Mucosa of rectum (tissue), 2 donors: ENCODE results near the gene FRMD4A.

Experiments
- H3K27ac ChIP-seq, 2 donors: one replicate each; pipeline ENCODE4 v1.7.0; 2013; ENCODE audit warnings: inconsistent platforms in 2 of 2, low read depth in 2 of 2, low read length in 2 of 2
- H3K27me3 ChIP-seq, 2 donors: one replicate each; pipeline ENCODE4 v1.7.0; 2013; ENCODE audit warnings: low read length in 2 of 2; ENCODE audit not compliant: control insufficient read depth in 2 of 2, insufficient read depth in 2 of 2
- H3K36me3 ChIP-seq, 2 donors: one replicate each; pipeline ENCODE4 v1.7.0; 2013; ENCODE audit warnings: low read length in 2 of 2; ENCODE audit not compliant: control insufficient read depth in 2 of 2, insufficient read depth in 2 of 2
- H3K4me1 ChIP-seq, 2 donors: one replicate each; pipeline ENCODE4 v1.7.0; 2013; ENCODE audit warnings: low read length in 2 of 2, mild to moderate bottlenecking in 1 of 2; ENCODE audit not compliant: control insufficient read depth in 2 of 2, insufficient read depth in 2 of 2
- H3K4me3 ChIP-seq, 2 donors: one replicate each; pipeline ENCODE4 v1.7.0; 2013; ENCODE audit warnings: low read length in 2 of 2
- H3K9ac ChIP-seq, 2 donors: one replicate each; pipeline ENCODE4 v1.7.0; 2013; ENCODE audit warnings: low read length in 2 of 2, low read depth in 1 of 2, mild to moderate bottlenecking in 1 of 2
- H3K9me3 ChIP-seq, 2 donors: one replicate each; pipeline ENCODE4 v1.7.0; 2013; ENCODE audit warnings: low read length in 2 of 2; ENCODE audit not compliant: control insufficient read depth in 2 of 2
- donor health status: healthy.
- donor health status: Normal muscosa, but diverticular disease.

The FRMD4A gene

DNA sequence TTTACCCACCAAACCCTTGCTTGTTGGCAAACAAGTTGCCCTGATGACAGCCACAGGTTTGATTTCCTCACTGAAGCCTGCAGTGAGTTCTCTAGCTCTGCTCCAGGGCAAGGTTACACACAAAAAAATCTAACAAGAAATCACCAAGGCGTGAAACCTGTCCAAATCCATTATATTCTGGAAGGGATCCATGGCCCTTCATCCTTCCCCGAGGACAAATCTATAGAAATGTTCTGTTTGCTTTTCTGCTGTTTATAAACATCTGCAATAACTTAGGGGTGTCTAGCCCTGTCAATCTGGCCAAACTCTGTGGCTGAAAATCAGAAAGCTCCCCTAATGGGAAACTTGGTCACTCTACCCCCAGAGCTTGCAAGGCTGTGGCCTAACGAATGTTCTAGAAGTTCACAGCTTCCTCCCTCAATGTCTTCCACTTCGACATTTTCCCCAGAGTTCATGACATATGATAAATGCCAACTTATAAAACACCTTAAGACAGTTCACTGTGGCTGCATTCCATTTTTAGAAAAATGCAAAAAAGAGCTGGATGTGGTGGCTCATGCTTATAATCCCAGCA lies 579.4 kb downstream of the FRMD4A start:
- H3K27ac ChIP-seq: no peak overlapping the region
- H3K27me3 ChIP-seq: no peaks in the 10 kb centered on the region
- H3K36me3 ChIP-seq: no peaks in the 10 kb centered on the region
- H3K9ac ChIP-seq: no peak overlapping the region
- H3K4me1 ChIP-seq: no peaks in the 10 kb centered on the region
- no peaks in the 10 kb centered on the region for H3K9me3 ChIP-seq
- H3K4me3 ChIP-seq: no peak overlapping the region

DNA sequence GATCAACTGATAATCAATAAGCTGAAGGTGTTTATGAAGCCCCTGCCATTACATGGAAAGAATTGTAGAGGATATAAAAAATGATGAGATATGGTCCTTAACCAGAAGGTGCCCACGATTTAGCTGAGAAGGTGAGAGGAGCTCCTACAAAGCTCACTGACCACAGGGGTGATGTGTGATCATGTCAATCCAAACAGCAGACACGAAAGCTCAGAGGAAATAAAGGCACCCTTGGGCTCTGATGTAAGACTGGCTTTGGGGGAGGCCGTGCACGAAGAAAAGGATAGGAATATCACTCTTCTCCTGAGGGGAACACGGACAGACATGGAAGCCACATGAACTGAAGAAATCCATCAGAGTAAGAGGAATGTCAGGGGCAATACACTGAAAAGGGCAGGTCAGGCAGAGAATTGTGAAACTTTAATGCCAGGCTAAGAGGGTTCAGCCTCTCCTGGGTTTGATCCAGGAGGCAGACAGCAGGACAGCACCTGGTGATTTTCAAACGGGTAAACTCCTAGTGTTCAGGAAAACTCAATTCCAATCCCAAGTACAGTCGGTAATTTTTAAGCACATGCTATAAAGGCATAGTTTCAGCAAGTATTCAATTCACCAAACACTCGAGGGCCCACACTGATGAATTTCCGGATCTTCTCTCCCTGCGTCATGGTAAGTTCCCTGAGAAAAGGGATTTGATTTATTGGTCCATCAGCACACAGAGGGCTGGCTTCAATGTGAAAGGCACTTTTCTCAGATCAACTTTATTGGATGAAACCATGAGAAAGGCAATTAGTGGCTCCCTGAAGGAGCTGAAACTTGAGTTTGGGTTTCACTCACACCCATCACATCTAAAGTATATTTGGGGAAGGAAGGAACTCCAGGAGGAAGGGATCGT lies 580.2 kb downstream of the FRMD4A start:
- H3K4me3 ChIP-seq: no peak overlapping the region
- no peaks in the 10 kb centered on the region for H3K4me1 ChIP-seq
- H3K36me3 ChIP-seq: no peaks in the 10 kb centered on the region
- H3K9ac ChIP-seq: no peak overlapping the region
- H3K27ac ChIP-seq: no peak overlapping the region
- H3K9me3 ChIP-seq: no peaks in the 10 kb centered on the region
- no peaks in the 10 kb centered on the region for H3K27me3 ChIP-seq

DNA sequence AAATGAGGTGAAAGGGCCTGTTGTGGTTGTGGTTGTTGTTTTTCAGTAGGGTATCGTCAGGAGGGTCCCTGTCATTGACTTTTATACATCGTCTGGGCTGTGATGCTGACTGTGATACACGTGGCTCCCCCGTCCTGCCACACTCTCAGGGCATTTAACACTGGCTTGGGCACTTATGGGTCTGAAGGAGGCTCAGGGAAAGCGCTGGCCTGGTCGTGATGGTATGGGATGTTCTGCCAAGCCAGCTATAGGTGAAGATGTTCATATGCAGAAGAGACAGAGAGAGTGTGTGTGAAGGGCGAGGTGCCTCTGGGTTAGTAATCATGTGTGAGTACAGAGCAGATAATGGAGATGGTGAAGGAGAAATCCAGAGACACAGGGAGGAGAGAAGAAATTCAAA lies 585.5 kb downstream of the FRMD4A start:
- Histone ChIP-seq H3K27me3 (no peaks in the 10 kb centered on the region), H3K9me3 (no peaks in the 10 kb centered on the region), H3K27ac (no peak overlapping the region), H3K4me1 (no peaks in the 10 kb centered on the region), H3K9ac (no peak overlapping the region), H3K36me3 (no peaks in the 10 kb centered on the region), H3K4me3 (no peak overlapping the region)

DNA sequence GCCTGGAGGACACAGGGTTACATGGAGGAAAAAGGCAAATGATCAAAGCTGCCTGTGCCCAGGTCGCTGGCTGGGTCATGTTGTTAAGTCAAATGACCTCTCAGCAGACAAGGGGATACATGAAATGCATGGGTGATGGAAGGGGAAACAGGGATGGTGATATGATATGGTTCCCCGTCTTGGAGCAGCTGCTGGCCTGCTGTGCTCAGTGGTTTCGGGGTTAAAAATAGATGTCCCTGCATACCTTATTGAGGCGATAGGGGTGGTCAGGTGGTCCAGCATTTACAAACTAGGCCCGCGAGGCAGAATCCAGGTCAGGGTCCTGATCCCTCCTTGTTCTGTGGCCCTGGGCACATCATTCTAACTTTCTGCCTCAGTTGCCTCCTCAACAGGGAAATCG lies 586.8 kb downstream of the FRMD4A start:
- Histone ChIP-seq H3K9me3 (no peaks in the 10 kb centered on the region), H3K4me3 (no peak overlapping the region), H3K27me3 (no peaks in the 10 kb centered on the region), H3K4me1 (no peaks in the 10 kb centered on the region), H3K27ac (no peak overlapping the region), H3K36me3 (no peaks in the 10 kb centered on the region), H3K9ac (no peak overlapping the region)

GRCh38 chr10:13743101-13743693 lies 587.5 kb downstream of the FRMD4A start:
- Histone ChIP-seq H3K27ac (no peak overlapping the region), H3K4me3 (no peak overlapping the region)

GRCh38 chr10:13741438-13741837 lies 589.3 kb downstream of the FRMD4A start:
- H3K36me3 ChIP-seq: no peaks in the 10 kb centered on the region
- H3K27me3 ChIP-seq: no peaks in the 10 kb centered on the region
- H3K4me3 ChIP-seq: no peak overlapping the region
- no peaks in the 10 kb centered on the region for H3K4me1 ChIP-seq
- H3K9ac ChIP-seq: no peak overlapping the region
- no peak overlapping the region for H3K27ac ChIP-seq
- no peaks in the 10 kb centered on the region for H3K9me3 ChIP-seq

More at GRCh38 chr10:13743101-13743693, 587.5 kb downstream of the FRMD4A start:
- H3K4me1 ChIP-seq: no peaks in the 10 kb centered on the region
- H3K36me3 ChIP-seq: no peaks in the 10 kb centered on the region
- no peaks in the 10 kb centered on the region for H3K27me3 ChIP-seq
- no peaks in the 10 kb centered on the region for H3K9me3 ChIP-seq
- H3K9ac ChIP-seq: no peak overlapping the region

DNA sequence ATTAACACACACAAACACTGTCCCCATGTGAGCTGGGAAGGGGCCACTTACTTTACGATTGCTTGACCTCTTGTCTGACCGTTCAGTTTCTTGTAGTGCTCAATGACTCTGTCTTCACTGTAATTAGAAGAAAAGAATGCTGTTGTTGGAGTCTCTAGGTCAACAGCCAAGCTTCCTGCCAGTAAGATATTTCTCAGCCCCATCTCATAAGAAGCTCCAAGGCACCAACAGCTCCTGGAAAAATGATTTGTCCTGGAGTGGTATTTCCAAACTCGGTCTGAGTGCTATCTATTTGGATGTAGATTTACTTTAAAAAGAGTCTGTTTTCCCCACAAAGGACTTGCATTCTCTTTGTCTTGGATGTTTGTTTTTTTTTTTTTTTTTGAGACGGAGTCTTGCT lies 590.3 kb downstream of the FRMD4A start:
- Histone ChIP-seq H3K9ac (no peak overlapping the region), H3K4me1 (no peaks in the 10 kb centered on the region), H3K27ac (no peak overlapping the region), H3K36me3 (no peaks in the 10 kb centered on the region), H3K9me3 (no peaks in the 10 kb centered on the region), H3K4me3 (no peak overlapping the region), H3K27me3 (no peaks in the 10 kb centered on the region)

- Histone ChIP-seq H3K9me3 (no peaks in the 10 kb centered on the region), H3K27me3 (no peaks in the 10 kb centered on the region), H3K9ac (no peak overlapping the region), H3K36me3 (no peaks in the 10 kb centered on the region), H3K4me1 (no peaks in the 10 kb centered on the region), H3K27ac (no peak overlapping the region), H3K4me3 (no peak overlapping the region)
Observed at GRCh38 chr10:13739183-13739582, 591.5 kb downstream of the FRMD4A start.

DNA sequence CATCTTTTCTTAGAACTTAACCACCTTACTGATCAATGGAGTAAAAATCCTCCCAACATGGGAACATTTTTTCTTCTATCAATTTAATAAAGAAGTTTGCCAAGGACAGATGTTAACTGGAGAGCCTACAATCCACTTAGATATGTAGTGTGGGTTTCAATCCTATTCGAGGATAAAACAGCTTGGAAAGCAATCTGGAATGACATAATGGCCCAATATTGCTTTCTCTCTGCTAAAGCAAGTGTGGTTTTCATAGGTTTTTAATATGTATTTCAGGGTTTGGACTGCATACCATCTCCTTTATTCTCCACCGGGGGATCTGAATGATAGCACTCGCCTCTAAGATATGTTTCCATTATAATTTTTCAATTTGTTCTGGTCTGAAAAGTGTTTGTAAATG lies 594.2 kb downstream of the FRMD4A start:
- Histone ChIP-seq H3K9me3 (no peaks in the 10 kb centered on the region), H3K27ac (no peak overlapping the region), H3K36me3 (peaks cover 0 to 2% of the 10 kb centered on the region in 2 donors), H3K9ac (no peak overlapping the region), H3K4me3 (no peak overlapping the region), H3K27me3 (no peaks in the 10 kb centered on the region), H3K4me1 (no peaks in the 10 kb centered on the region)

DNA sequence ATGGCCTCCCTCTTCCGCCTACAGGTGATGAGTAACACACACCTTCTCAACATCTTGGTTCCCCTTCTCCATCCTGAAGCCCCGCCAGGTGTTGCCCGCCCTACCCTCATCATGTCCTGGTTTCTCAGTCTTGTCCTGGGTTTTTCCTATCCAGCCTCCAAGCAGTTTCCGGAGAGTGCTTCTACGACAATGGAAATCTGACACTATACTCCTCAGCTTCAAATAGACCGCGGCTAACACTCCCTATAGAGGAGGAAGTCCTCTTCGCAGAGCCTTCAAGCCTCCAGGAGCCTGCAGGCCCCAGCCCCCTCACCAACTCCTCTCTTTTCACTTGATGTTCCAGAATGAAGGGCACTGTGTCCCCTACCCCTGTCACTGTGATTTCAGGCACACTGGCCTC lies 596.6 kb downstream of the FRMD4A start:
- Histone ChIP-seq H3K4me3 (no peak overlapping the region), H3K9ac (no peak overlapping the region), H3K4me1 (no peaks in the 10 kb centered on the region), H3K9me3 (no peaks in the 10 kb centered on the region), H3K36me3 (peaks cover 0 to 2% of the 10 kb centered on the region in 2 donors), H3K27me3 (no peaks in the 10 kb centered on the region), H3K27ac (no peak overlapping the region)
